Smooth muscle cell (in vitro differentiated cells): ENCODE results near the gene SRSF8. TPM values are rescaled to one million over a fixed set of nuclear protein-coding genes. Genes with fewer than 3 reads are reported as not detected.

Experiments
- DNase-seq: peaks from one replicate; lab custom pipeline; 2025; ENCODE audit not compliant: unreplicated experiment; lab: John Stamatoyannopoulos, UW
- H2AFZ ChIP-seq: fragments of 200-600 bp; sonication (generic); 2 replicates; pipeline ENCODE4 v1.6.0; 2016; ENCODE audit warnings: antibody characterized with exemption, low read depth, mild to moderate bottlenecking
- H3F3A ChIP-seq: fragments of 200-600 bp; sonication (generic); 2 replicates; pipeline ENCODE4 v1.6.0; 2017; ENCODE audit warnings: antibody characterized with exemption, low read depth
- H3K27ac ChIP-seq: fragments of 200-600 bp; sonication (generic); 2 replicates; pipeline ENCODE4 v1.5.1; 2016; ENCODE audit warnings: low read depth, mild to moderate bottlenecking
- H3K27me3 ChIP-seq: fragments of 200-600 bp; sonication (generic); 2 replicates; pipeline ENCODE4 v1.6.1; 2016; ENCODE audit warnings: low read depth, mild to moderate bottlenecking
- H3K36me3 ChIP-seq: fragments of 200-600 bp; sonication (generic); 2 replicates; pipeline ENCODE4 v1.5.1; 2016; ENCODE audit warnings: low read depth
- H3K4me1 ChIP-seq: fragments of 200-600 bp; sonication (generic); 2 replicates; pipeline ENCODE4 v1.5.1; 2016; ENCODE audit warnings: low read depth
- H3K4me2 ChIP-seq: fragments of 200-600 bp; sonication (generic); 2 replicates; pipeline ENCODE4 v1.6.0; 2016; ENCODE audit warnings: mild to moderate bottlenecking
- H3K4me3 ChIP-seq: fragments of 200-600 bp; sonication (generic); 2 replicates; pipeline ENCODE4 v1.5.1; 2016; ENCODE audit warnings: mild to moderate bottlenecking
- H3K79me2 ChIP-seq: fragments of 200-600 bp; sonication (generic); 2 replicates; pipeline ENCODE4 v1.6.0; 2016; ENCODE audit warnings: low read depth, mild to moderate bottlenecking
- H3K9ac ChIP-seq: fragments of 200-600 bp; sonication (generic); 2 replicates; pipeline ENCODE4 v1.6.0; 2016; ENCODE audit warnings: low read depth
- H3K9me3 ChIP-seq: fragments of 200-600 bp; sonication (generic); replicated peaks from 2 replicates; pipeline ENCODE4 v1.5.1; 2016; ENCODE audit warnings: low read depth
- H4K20me1 ChIP-seq: fragments of 200-600 bp; sonication (generic); 2 replicates; pipeline ENCODE4 v1.6.0; 2016; ENCODE audit warnings: low read depth
- CTCF ChIP-seq: fragments of 200-600 bp; sonication (generic); IDR thresholded peaks from 2 replicates; pipeline ENCODE4 v1.5.1; 2017; ENCODE audit warnings: borderline replicate concordance, mild to moderate bottlenecking, antibody characterized with exemption; ENCODE audit not compliant: insufficient read depth, poor library complexity, severe bottlenecking
- WGBS: methylation state at CpG from one replicate; pipeline ENCODE4 v1.1.7; 2016; ENCODE audit warnings: low lambda C conversion rate; 5-methylcytosine and 5-hydroxymethylcytosine counted together
- polyA plus RNA-seq: library from polyadenylated mRNA; unstranded; fragments of >200 nt; fragmentation: Nextera tagmentation; extraction: Ambion mirVana; gene quantifications from 2 replicates; pipeline ENCODE4 v1.2.1, GENCODE V29; 2016
- total RNA-seq: library from RNA; depleted of rRNA; stranded (reverse); fragments of >200 nt; gene quantifications from 2 replicates; pipeline ENCODE4 v1.2.3, GENCODE V29; 2014

The SRSF8 gene
- total and polyA plus RNA-seq, 2 experiments from 2014 or later: 40.5 to 43.5 TPM

DNA sequence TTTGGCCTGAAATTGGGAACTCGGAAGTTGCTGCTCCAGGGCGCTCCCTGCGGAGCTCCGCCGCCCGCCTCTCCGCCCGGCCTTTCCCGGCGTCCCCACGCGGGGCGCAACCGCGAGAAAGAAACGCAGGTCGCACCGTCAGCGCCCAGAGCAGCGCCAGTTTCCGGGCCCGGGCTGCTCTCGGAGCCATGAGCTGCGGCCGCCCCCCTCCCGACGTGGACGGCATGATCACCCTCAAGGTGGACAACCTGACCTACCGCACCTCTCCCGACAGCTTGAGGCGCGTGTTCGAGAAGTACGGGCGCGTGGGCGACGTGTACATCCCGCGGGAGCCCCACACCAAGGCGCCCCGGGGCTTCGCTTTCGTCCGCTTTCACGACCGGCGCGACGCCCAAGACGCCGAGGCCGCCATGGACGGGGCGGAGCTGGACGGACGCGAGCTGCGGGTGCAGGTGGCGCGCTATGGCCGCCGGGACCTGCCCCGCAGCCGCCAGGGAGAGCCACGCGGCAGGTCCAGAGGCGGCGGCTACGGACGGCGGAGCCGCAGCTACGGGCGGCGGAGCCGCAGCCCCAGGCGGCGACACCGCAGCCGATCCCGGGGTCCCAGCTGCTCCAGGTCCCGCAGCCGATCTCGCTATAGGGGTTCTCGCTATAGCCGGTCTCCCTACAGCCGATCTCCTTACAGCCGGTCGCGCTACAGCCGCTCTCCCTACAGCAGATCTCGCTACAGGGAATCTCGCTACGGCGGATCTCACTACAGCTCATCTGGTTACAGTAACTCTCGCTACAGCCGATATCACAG is 521 bp downstream of the SRSF8 start:
- Histone ChIP-seq H2AFZ (peak overlapping the region; percentile 84), H3F3A (peaks cover 5% of the 10 kb centered on the region), H3K27me3 (no peaks in the 10 kb centered on the region), H3K4me2 (peak overlapping the region; percentile 93), H3K36me3 (no peaks in the 10 kb centered on the region), H3K9ac (peak overlapping the region; percentile 79), H3K79me2 (peaks cover 44% of the 10 kb centered on the region), H3K4me3 (peak overlapping the region; percentile 82), H3K4me1 (peaks cover 15% of the 10 kb centered on the region), H4K20me1 (peaks cover 7% of the 10 kb centered on the region), H3K27ac (peak overlapping the region; percentile 66), H3K9me3 (no peaks in the 10 kb centered on the region)
- DNase-seq: peak; percentile 50
- peak; percentile 42 for TF ChIP-seq CTCF
- under 1% methylated on average over 93 of the region's 98 CpGs for WGBS

- peak overlapping the region; percentile 84 for H2AFZ ChIP-seq
- H3K27ac ChIP-seq: peak overlapping the region; percentile 66
- H3K9ac ChIP-seq: peak overlapping the region; percentile 79
- peak overlapping the region; percentile 82 for H3K4me3 ChIP-seq
- no peak for DNase-seq
- H3K27me3 ChIP-seq: no peaks in the 10 kb centered on the region
- H3K4me1 ChIP-seq: peaks cover 15% of the 10 kb centered on the region
- no peaks in the 10 kb centered on the region for H3K9me3 ChIP-seq
- H3K4me2 ChIP-seq: peak overlapping the region; percentile 93
- H3F3A ChIP-seq: peaks cover 5% of the 10 kb centered on the region
- H3K36me3 ChIP-seq: no peaks in the 10 kb centered on the region
- H4K20me1 ChIP-seq: peaks cover 7% of the 10 kb centered on the region
- 1% methylated on average over 16 of the region's 16 CpGs for WGBS
- no peak for TF ChIP-seq CTCF
- peaks cover 44% of the 10 kb centered on the region for H3K79me2 ChIP-seq
These were observed 1.1 kb downstream of the SRSF8 start for GRCh38 chr11:95067841-95068219.

- Histone ChIP-seq H3K9ac (peak overlapping the region; percentile 79), H3K27ac (peak overlapping the region; percentile 66), H3K79me2 (peaks cover 44% of the 10 kb centered on the region), H3K4me2 (peak overlapping the region; percentile 93), H2AFZ (no peak overlapping the region), H4K20me1 (peaks cover 7% of the 10 kb centered on the region), H3K27me3 (no peaks in the 10 kb centered on the region), H3K4me1 (peaks cover 15% of the 10 kb centered on the region), H3K36me3 (no peaks in the 10 kb centered on the region), H3K4me3 (peak overlapping the region; percentile 82), H3F3A (peaks cover 5% of the 10 kb centered on the region), H3K9me3 (no peaks in the 10 kb centered on the region)
- no peak for DNase-seq
- no peak for TF ChIP-seq CTCF
- WGBS: 9% methylated on average over 5 of the region's 5 CpGs
These were observed 1.8 kb downstream of the SRSF8 start for GRCh38 chr11:95068549-95068948.
